C4-2B (cell line): ENCODE data around the gene LYRM4.

Source experiments
- CTCF ChIP-seq: fragments of 450-650 bp; conservative IDR thresholded peaks from 2 replicates; pipeline ENCODE4 v1.5.1; 2017; ENCODE audit warnings: mild to moderate bottlenecking
- ZFX ChIP-seq: fragments of 450-650 bp; IDR thresholded peaks from 2 replicates; pipeline ENCODE4 v1.6.1; 2017

- TF ChIP-seq CTCF (no peak), ZFX (no peak)
These were observed 132.4 kb downstream of the LYRM4 start for GRCh38 chr6:5128351-5128750.
